ENCODE data around the gene HOOK1.

HOOK1 gene

GRCh38 chr1:59814901-59815825 lies at the start of gene HOOK1:
TSS of gene HOOK1 (plus strand) at chr1:59814949. CDS start at chr1:59815118, 169 bp downstream.
- peak; percentile 34 for DNase-seq

GRCh38 chr1:59765011-59765730 lies 49.6 kb upstream of the HOOK1 start:
- peak; percentile 88 for DNase-seq

- no peak for DNase-seq
Measured at GRCh38 chr1:59766227-59766855, 48.4 kb upstream of the HOOK1 start.

GRCh38 chr1:59767119-59767518 lies 47.6 kb upstream of the HOOK1 start:
- no peak for DNase-seq

GRCh38 chr1:59768792-59769735 lies 45.7 kb upstream of the HOOK1 start:
- DNase-seq, result peak; percentile 40

GRCh38 chr1:59769736-59770095 lies 45.0 kb upstream of the HOOK1 start:
- no peak for DNase-seq

GRCh38 chr1:59771361-59771760 lies 43.4 kb upstream of the HOOK1 start:
- DNase-seq, result no peak

- DNase-seq, result no peak
Measured at GRCh38 chr1:59775480-59775879, 39.3 kb upstream of the HOOK1 start.

- DNase-seq, result no peak
Measured at GRCh38 chr1:59776960-59777852, 37.5 kb upstream of the HOOK1 start.

GRCh38 chr1:59779949-59780348 lies 34.8 kb upstream of the HOOK1 start:
- DNase-seq, result no peak

GRCh38 chr1:59788825-59789224 lies 25.9 kb upstream of the HOOK1 start:
- no peak for DNase-seq

- no peak for DNase-seq
Measured at GRCh38 chr1:59798600-59798999, 16.1 kb upstream of the HOOK1 start.

- no peak for DNase-seq
Measured at GRCh38 chr1:59803458-59804038, 11.2 kb upstream of the HOOK1 start.

GRCh38 chr1:59804301-59804700 lies 10.4 kb upstream of the HOOK1 start:
- no peak for DNase-seq

GRCh38 chr1:59805554-59805953 lies 9.2 kb upstream of the HOOK1 start:
- DNase-seq, result no peak

GRCh38 chr1:59814180-59814900 lies 409 bp upstream of the HOOK1 start:
- peak; percentile 97 for DNase-seq

GRCh38 chr1:59815892-59816291 lies 1.1 kb downstream of the HOOK1 start:
- peak; percentile 9 for DNase-seq

GRCh38 chr1:59816318-59816878 lies 1.6 kb downstream of the HOOK1 start:
- no peak for DNase-seq

- no peak for DNase-seq
Measured at GRCh38 chr1:59819566-59820438, 5.1 kb downstream of the HOOK1 start.

All from COR-L47 (cell line).